ENCODE measurements around the gene MVD.

The MVD gene, protein sequence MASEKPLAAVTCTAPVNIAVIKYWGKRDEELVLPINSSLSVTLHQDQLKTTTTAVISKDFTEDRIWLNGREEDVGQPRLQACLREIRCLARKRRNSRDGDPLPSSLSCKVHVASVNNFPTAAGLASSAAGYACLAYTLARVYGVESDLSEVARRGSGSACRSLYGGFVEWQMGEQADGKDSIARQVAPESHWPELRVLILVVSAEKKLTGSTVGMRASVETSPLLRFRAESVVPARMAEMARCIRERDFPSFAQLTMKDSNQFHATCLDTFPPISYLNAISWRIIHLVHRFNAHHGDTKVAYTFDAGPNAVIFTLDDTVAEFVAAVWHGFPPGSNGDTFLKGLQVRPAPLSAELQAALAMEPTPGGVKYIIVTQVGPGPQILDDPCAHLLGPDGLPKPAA

DNA sequence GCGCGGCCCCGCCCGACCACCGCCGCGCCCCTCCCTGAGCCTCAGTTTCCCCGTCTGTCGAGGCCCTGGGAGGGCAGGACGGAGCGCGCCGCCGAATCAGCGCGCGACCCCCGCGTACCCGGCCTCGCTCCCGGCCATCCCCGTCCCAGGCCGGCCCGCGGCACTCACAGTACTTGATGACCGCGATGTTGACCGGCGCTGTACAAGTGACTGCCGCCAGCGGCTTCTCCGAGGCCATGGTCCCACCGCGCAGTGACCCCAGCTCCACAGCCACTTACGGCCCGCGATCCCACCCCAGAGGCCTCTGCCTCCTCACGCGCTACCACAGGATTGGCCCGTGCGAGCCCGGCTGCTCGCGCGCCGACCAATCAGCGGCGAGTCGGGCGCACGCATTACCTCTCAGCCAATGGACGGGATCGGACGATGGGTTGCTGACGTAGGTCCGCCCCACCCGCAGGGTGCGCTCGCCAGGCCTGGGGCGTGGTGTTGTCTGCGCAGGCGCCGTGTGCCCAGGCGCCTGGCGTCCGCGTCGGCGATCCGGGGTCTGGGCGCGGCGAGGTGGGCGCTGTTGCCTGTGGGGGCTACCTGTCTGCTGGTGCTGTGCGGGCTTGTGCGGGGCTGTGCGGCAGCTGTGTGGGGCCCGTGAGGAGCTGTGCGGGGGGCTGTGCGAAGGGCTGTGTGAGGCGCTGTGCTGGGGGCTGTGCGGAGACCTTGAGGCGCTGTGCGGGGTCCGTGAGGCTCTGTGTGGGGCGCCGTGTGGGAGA, at the start of gene MVD:
Gene MVD (minus strand): TSS at position 249 of the 764 bp plus-strand sequence. CDS start 11 bp downstream, at position 238.
- DNase-seq (ENCODE audit: low read depth), result peak; percentile 97
- H3K4me3 ChIP-seq (ENCODE audit: control insufficient read depth, low read depth, low read length), result peak within 1 kb of the TSS; percentile 86
- TF ChIP-seq CTCF (conservative IDR thresholded peaks at IDR 0.05; ENCODE audit: control insufficient read depth, insufficient read depth, low read depth, low read length), result no peak

GRCh38 chr16:88712362-88712979, 49.6 kb upstream of the MVD start:
- DNase-seq (ENCODE audit: low read depth), result no peak
- no peak for TF ChIP-seq CTCF (conservative IDR thresholded peaks at IDR 0.05; ENCODE audit: control insufficient read depth, insufficient read depth, low read depth, low read length)
- no peak overlapping the region for H3K4me3 ChIP-seq (ENCODE audit: control insufficient read depth, low read depth, low read length)

DNA sequence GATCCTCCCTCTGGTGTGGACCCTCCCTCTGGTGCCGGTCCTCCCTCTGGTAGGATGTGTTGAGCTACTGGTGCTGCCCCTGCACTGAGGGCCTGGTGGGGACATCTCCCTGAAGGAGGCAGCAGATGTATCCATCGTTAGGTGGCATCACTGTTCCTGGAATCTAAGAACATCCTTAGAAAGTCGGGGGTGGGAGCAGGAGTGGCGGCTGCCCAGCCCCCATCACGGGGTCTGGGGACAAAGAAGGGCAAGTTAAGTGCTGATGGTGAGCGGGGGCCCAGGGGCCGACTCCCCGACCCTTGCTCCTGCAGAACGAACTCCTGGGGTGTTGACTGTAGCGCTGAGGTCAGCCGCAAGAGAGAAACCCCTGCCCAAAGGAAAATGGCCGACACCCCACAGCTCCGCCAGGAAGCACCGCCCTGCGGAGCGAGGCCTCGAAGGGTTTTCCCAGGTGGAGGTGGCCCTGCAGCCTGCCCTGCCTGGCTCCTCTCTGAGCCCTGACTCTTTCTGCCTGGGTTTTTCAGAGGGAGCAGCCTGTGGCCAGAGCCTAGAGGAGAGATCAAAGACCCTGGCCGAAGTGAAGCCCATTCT, 49.0 kb upstream of the MVD start:
- DNase-seq (ENCODE audit: low read depth), result no peak
- no peak for TF ChIP-seq CTCF (conservative IDR thresholded peaks at IDR 0.05; ENCODE audit: control insufficient read depth, insufficient read depth, low read depth, low read length)
- no peak overlapping the region for H3K4me3 ChIP-seq (ENCODE audit: control insufficient read depth, low read depth, low read length)

DNA sequence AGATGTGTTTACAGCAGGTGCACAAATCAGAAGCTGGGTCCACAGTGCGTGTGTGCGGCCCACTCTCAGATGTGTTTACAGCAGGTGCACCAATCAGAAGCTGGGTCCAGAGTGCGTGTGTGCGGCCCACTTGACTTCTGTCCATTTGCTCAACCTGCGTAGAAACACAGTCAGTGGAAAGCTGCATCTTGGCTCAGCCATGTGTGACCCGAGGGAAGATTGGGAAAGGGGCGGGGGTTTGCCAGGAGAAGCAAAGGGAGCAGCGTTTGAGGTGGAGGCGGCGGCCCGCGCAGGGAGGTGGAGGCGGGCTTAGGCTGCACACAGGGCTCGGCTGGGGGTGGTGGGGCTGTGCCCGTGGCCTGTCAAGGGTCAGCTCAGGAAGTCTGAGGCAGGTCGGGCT, 47.7 kb upstream of the MVD start:
- TF ChIP-seq CTCF (conservative IDR thresholded peaks at IDR 0.05; ENCODE audit: control insufficient read depth, insufficient read depth, low read depth, low read length), result no peak
- H3K4me3 ChIP-seq (ENCODE audit: control insufficient read depth, low read depth, low read length), result no peak overlapping the region
- DNase-seq (ENCODE audit: low read depth), result no peak

DNA sequence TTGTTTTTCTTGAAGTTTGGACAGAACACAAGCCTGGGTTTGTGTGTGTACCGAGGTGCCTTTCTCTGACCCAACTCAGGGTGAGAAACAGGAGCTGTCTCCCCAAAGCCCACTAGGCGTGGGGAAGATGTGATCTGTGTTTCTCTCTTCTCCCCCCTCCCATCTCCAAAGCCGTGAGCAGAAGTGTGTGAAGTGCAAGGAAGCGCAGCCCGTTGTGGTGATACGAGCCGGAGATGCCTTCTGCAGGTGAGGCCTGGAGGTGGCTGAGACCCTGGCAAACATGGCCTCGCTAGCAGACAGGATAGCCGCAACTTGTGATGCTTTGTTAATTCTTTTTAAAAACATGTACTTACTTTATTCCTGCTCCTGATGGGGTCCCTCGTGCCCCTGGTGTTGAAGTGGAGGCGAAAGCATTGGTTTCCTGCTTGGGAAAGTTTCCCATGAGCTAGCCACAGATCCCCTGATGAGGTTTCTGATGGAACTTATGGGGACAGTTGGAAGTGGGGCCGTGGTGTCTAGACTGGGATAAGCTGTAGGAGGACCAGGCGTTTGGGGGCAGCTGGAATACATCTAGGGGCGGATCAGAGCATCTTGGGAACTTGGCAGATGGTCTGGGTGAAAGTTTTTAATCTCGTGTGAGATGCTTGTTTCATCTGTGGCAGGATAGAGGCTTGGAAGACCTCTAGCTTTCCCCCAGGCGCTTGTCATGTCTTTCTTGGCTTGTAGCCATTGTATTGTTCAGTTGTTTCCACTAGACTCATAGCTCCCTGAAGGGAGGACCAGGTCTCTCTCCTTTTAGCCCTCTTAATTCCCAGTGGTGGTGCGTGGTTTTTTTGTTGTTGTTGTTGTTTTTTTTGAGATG, 44.3 kb upstream of the MVD start:
- TF ChIP-seq CTCF (conservative IDR thresholded peaks at IDR 0.05; ENCODE audit: control insufficient read depth, insufficient read depth, low read depth, low read length), result no peak
- no peak for DNase-seq (ENCODE audit: low read depth)

More for the DNA sequence above, 44.3 kb upstream of the MVD start:
- H3K4me3 ChIP-seq (ENCODE audit: control insufficient read depth, low read depth, low read length), result peak overlapping the region; percentile 91

Data from fibroblast of mammary gland (primary cell).